Retinal pigment epithelial cell (primary cell): ENCODE results near the gene OR2T34.

ENCODE experiments used
- DNase-seq: peaks from one replicate; pipeline ENCODE4 v3.0.0-alpha.2; 2010; ENCODE audit warnings: low read depth
- H3K4me3 ChIP-seq: 2 replicates; pipeline ENCODE4 v1.5.1; 2011; ENCODE audit warnings: mild to moderate bottlenecking, low read length, control low read depth, moderate library complexity
- CTCF ChIP-seq: conservative IDR thresholded peaks from 2 replicates; pipeline ENCODE4 v1.5.1; 2011; ENCODE audit warnings: low read depth, low read length, control low read depth, inconsistent platforms

The OR2T34 gene

DNA sequence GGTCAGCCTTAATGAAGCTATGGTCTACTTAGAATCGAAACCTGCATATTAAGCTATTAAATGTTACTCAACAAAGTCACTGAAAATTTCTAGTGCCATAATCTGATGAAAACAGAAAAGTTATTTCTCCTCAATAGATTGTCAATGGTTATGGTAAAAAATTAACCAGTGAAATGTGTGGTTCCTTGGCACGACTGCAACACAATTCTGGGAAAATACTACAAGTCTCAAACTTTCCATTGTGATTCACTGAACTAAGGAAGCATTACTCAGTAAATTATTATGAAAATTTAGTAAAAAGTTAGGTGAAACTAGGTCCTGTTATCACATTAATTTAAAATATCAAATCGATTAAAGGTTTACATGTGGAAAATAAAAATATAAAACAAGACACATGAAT lies 35.7 kb upstream of the OR2T34 start:
- H3K4me3 ChIP-seq: no peak overlapping the region
- no peak for DNase-seq
- TF ChIP-seq CTCF: no peak

- no peak for TF ChIP-seq CTCF
- no peak for DNase-seq
- no peak overlapping the region for H3K4me3 ChIP-seq
These were observed 24.8 kb upstream of the OR2T34 start for GRCh38 chr1:248599396-248599795.

- TF ChIP-seq CTCF: no peak
- H3K4me3 ChIP-seq: no peak within 1 kb of the TSS
- no peak for DNase-seq
These were observed 23.0 kb upstream of the OR2T34 start, which contains the start of gene OR2T10 for GRCh38 chr1:248597589-248597988. OR2T10 (minus strand) TSS chr1:248597700; CDS start chr1:248593768, 3,932 bp downstream.

DNA sequence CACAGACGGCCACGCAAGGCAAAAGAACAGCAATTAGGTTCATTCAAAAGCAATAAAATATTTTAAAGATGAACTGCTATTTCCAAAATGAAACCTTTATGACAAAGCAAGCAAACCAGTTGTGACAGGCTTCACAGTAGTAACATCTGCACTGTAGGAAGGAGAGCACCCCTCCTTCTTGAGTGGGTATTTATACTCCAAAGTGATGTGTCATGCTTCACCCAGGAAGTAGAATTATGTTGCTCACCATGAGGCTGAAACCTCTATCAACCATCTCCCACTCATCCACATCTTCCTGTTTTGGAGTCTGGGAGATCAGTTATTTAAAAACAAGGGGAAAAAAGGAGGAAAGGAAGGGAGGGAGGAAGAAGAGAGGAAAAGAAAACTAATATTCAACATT lies 22.1 kb upstream of the OR2T34 start:
- no peak for TF ChIP-seq CTCF
- DNase-seq: no peak
- H3K4me3 ChIP-seq: no peak overlapping the region

GRCh38 chr1:248593226-248593625 lies 18.7 kb upstream of the OR2T34 start:
- no peak for DNase-seq
- TF ChIP-seq CTCF: no peak
- no peak overlapping the region for H3K4me3 ChIP-seq

DNA sequence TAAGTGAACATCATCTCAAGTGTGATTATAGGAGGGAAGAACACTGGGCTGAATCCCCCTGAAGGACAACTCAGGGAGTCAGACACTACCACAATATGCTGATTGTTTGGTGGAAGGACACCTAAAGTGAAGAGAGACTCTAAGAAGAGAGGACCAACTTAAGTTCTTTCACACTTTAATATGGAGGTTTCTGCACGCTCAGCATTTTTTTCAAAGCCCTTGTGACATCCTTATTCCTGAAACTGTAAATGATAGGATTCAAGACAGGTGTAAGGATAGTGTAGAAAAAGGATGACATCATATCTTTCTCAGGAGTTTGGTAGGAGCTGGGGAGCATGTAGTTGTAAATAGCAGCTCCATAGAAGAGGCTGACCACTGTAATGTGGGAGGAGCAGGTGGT lies 18.1 kb upstream of the OR2T34 start:
- TF ChIP-seq CTCF: no peak
- no peak overlapping the region for H3K4me3 ChIP-seq
- DNase-seq: no peak

DNA sequence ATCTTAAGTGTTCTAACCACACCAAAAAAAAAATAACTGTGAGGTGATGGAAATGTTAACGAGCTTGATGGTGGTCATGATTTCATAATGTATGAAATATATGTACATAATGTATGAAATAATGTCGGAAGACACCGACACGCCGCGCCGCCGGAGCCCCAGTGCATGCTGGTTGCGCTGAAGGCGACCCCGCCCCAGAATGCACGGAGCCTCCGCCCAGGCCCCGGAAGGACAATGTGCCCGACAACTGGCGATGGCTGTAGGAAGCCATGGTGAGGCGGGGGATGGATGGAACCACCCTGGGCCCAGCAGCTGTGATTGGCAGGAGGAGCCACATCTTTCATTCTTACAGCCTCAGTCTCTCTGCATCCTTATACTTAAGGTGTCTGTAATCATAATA lies 15.5 kb upstream of the OR2T34 start:
- no peak for TF ChIP-seq CTCF
- no peak overlapping the region for H3K4me3 ChIP-seq
- no peak for DNase-seq
